Natural killer cell (primary cell): ENCODE data around the gene NEFH. TPM values are rescaled to one million over a fixed set of nuclear protein-coding genes. Genes with fewer than 3 reads are reported as not detected.

ENCODE experiments used
- ATAC-seq, 3 donors: fragments of 150-1000 bp in 2 of 3; fragments of 200-7000 bp in 1 of 3; cut with Tn5 transposase; 1 replicate in 1 of 3; 2 replicates in 2 of 3; pipeline ENCODE4 v1.10.0; 2021; ENCODE audit warnings: mild to moderate bottlenecking in 2 of 3, moderate library complexity in 2 of 3
- DNase-seq, 2 donors: peaks; one replicate each; pipeline versions ENCODE4 v3.0.0 to v3.0.0-alpha.2; 2013 to 2021; ENCODE audit warnings: mixed read lengths in 1 of 2
- H3K27ac ChIP-seq: one replicate; pipeline ENCODE4 v1.5.1; 2013; ENCODE audit warnings: mild to moderate bottlenecking, low read length
- H3K27me3 ChIP-seq: one replicate; pipeline ENCODE4 v1.6.1; 2013; ENCODE audit warnings: low read length; ENCODE audit not compliant: control insufficient read depth, insufficient read depth
- H3K36me3 ChIP-seq: one replicate; pipeline ENCODE4 v1.6.1; 2013; ENCODE audit warnings: low read length; ENCODE audit not compliant: control insufficient read depth, insufficient read depth
- H3K4me1 ChIP-seq: one replicate; pipeline ENCODE4 v1.6.1; 2013; ENCODE audit warnings: low read length; ENCODE audit not compliant: control insufficient read depth, insufficient read depth
- H3K4me3 ChIP-seq: one replicate; pipeline ENCODE4 v1.5.1; 2013; ENCODE audit warnings: low read length
- H3K9me3 ChIP-seq: one replicate; pipeline ENCODE4 v1.6.1; 2013; ENCODE audit warnings: low read length; ENCODE audit not compliant: control insufficient read depth, insufficient read depth
- H3K27ac Mint-ChIP-seq, 2 donors: one replicate each; pipeline ENCODE4 v1.8.0; 2022; ENCODE audit warnings: mild to moderate bottlenecking in 2 of 2, mixed read lengths in 2 of 2, moderate library complexity in 1 of 2
- H3K27me3 Mint-ChIP-seq, 2 donors: one replicate each; pipeline ENCODE4 v1.8.0; 2022; ENCODE audit warnings: low read depth in 2 of 2, mixed read lengths in 2 of 2
- H3K36me3 Mint-ChIP-seq: one replicate; pipeline ENCODE4 v1.8.0; 2022; ENCODE audit warnings: mixed read lengths
- H3K4me1 Mint-ChIP-seq, 2 donors: one replicate each; pipeline ENCODE4 v1.8.0; 2022; ENCODE audit warnings: mixed read lengths in 2 of 2
- H3K4me3 Mint-ChIP-seq: one replicate; pipeline ENCODE4 v1.8.0; 2022; ENCODE audit warnings: mild to moderate bottlenecking, moderate library complexity, mixed read lengths
- H3K9me3 Mint-ChIP-seq, 2 donors: one replicate each; pipeline ENCODE4 v1.8.0; 2022; ENCODE audit warnings: mixed read lengths in 2 of 2
- CTCF ChIP-seq: fragments of 200-600 bp; IDR thresholded peaks from one replicate; pipeline ENCODE4 v1.8.0; 2022; ENCODE audit warnings: antibody characterized with exemption
- WGBS: methylation state at CpG from one replicate; pipeline ENCODE4 v1.1.7; 2013; ENCODE audit warnings: missing lambda C conversion rate; ENCODE audit not compliant: insufficient coverage; 5-methylcytosine and 5-hydroxymethylcytosine counted together
- intact Hi-C: fragments of 100-400 bp; cut with micrococcal nuclease; formaldehyde crosslinking; loops from one replicate; pipeline ENCODE4 v1.14.2; 2022
- total RNA-seq, 4 donors: library from RNA; stranded (reverse); fragments of 120-200 nt in 1 of 4; gene quantifications; one replicate each; pipeline versions ENCODE4 v1.2.3 to v1.2.4, GENCODE V29; 2013 to 2022

NEFH gene, protein sequence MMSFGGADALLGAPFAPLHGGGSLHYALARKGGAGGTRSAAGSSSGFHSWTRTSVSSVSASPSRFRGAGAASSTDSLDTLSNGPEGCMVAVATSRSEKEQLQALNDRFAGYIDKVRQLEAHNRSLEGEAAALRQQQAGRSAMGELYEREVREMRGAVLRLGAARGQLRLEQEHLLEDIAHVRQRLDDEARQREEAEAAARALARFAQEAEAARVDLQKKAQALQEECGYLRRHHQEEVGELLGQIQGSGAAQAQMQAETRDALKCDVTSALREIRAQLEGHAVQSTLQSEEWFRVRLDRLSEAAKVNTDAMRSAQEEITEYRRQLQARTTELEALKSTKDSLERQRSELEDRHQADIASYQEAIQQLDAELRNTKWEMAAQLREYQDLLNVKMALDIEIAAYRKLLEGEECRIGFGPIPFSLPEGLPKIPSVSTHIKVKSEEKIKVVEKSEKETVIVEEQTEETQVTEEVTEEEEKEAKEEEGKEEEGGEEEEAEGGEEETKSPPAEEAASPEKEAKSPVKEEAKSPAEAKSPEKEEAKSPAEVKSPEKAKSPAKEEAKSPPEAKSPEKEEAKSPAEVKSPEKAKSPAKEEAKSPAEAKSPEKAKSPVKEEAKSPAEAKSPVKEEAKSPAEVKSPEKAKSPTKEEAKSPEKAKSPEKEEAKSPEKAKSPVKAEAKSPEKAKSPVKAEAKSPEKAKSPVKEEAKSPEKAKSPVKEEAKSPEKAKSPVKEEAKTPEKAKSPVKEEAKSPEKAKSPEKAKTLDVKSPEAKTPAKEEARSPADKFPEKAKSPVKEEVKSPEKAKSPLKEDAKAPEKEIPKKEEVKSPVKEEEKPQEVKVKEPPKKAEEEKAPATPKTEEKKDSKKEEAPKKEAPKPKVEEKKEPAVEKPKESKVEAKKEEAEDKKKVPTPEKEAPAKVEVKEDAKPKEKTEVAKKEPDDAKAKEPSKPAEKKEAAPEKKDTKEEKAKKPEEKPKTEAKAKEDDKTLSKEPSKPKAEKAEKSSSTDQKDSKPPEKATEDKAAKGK
- total RNA-seq = under 1 TPM; 0.09 to 0.48 (median 0.12) TPM
- total RNA-seq (2013) = 0.23 TPM

GRCh38 chr22:29479417-29480261 lies at the start of gene NEFH:
TSS of gene NEFH (plus strand) at chr22:29480218. CDS start at chr22:29480263, 45 bp downstream.
- no peak within 1 kb of the TSS for H3K4me3 ChIP-seq
- intact Hi-C loops = no loop called here
- WGBS = 13% methylated on average over 48 of the region's 48 CpGs
- no peak for ATAC-seq
- Mint-ChIP-seq H3K4me3 (peak within 1 kb of the TSS; percentile 22), H3K9me3 (no peaks in the 10 kb centered on the region), H3K27me3 (peaks cover 40 to 54% of the 10 kb centered on the region in 2 donors), H3K27ac (no peak within 1 kb of the TSS), H3K36me3 (no peaks in the 10 kb centered on the region), H3K4me1 (peaks cover 7 to 15% of the 10 kb centered on the region in 2 donors)
- peaks cover 12% of the 10 kb centered on the region for H3K27me3 ChIP-seq
- no peak for DNase-seq
- TF ChIP-seq CTCF = no peak
- no peaks in the 10 kb centered on the region for H3K9me3 ChIP-seq
- H3K36me3 ChIP-seq = no peaks in the 10 kb centered on the region
- no peak within 1 kb of the TSS for H3K27ac ChIP-seq
- peaks cover 17% of the 10 kb centered on the region for H3K4me1 ChIP-seq

GRCh38 chr22:29431986-29432385 lies 48.0 kb upstream of the NEFH start:
- Mint-ChIP-seq H3K9me3 (no peaks in the 10 kb centered on the region), H3K4me1 (no peaks in the 10 kb centered on the region), H3K27ac (no peak overlapping the region), H3K27me3 (peaks cover 9 to 33% of the 10 kb centered on the region in 2 donors), H3K36me3 (no peaks in the 10 kb centered on the region), H3K4me3 (no peak overlapping the region)
- 90% methylated on average over 5 of the region's 5 CpGs for WGBS
- no peak for ATAC-seq
- no peaks in the 10 kb centered on the region for H3K9me3 ChIP-seq
- DNase-seq = no peak
- no peak overlapping the region for H3K4me3 ChIP-seq
- no peaks in the 10 kb centered on the region for H3K36me3 ChIP-seq
- intact Hi-C loops = no loop called here
- no peak for TF ChIP-seq CTCF
- no peaks in the 10 kb centered on the region for H3K27me3 ChIP-seq
- no peaks in the 10 kb centered on the region for H3K4me1 ChIP-seq
- H3K27ac ChIP-seq = no peak overlapping the region

GRCh38 chr22:29433856-29434255 lies 46.2 kb upstream of the NEFH start:
- no peak for TF ChIP-seq CTCF
- Histone ChIP-seq H3K4me3 (no peak overlapping the region), H3K4me1 (no peaks in the 10 kb centered on the region), H3K27ac (no peak overlapping the region), H3K9me3 (no peaks in the 10 kb centered on the region), H3K27me3 (no peaks in the 10 kb centered on the region), H3K36me3 (no peaks in the 10 kb centered on the region)
- DNase-seq = no peak
- WGBS = no CpG with 5 or more reads among the region's 3 CpGs
- H3K36me3 Mint-ChIP-seq = no peaks in the 10 kb centered on the region
- H3K4me1 Mint-ChIP-seq = no peaks in the 10 kb centered on the region
- no peak overlapping the region for H3K4me3 Mint-ChIP-seq
- no peak for ATAC-seq
- intact Hi-C loops = no loop called here
- H3K9me3 Mint-ChIP-seq = no peaks in the 10 kb centered on the region
- no peak overlapping the region for H3K27ac Mint-ChIP-seq
- H3K27me3 Mint-ChIP-seq = peaks cover 9 to 33% of the 10 kb centered on the region in 2 donors
